Measurements from ENCODE around the gene RASGEF1C. TPM values are rescaled to one million over a fixed set of nuclear protein-coding genes. Genes with fewer than 3 reads are reported as not detected.

The RASGEF1C gene
- 3.5 TPM for polyA plus RNA-seq (ENCODE audit: insufficient read length)

- peak; percentile 17 for DNase-seq (ENCODE audit: low read depth)
These were observed at the start of gene RASGEF1C for GRCh38 chr5:180209137-180209581. TSS of gene RASGEF1C (minus strand) at chr5:180209211. CDS start at chr5:180138052, 71,159 bp downstream.

- no peak for DNase-seq (ENCODE audit: low read depth)
These were observed 44.2 kb upstream of the RASGEF1C start for GRCh38 chr5:180253036-180253824.

GRCh38 chr5:180251887-180252286 is 42.9 kb upstream of the RASGEF1C start:
- DNase-seq (ENCODE audit: low read depth), result no peak

- DNase-seq (ENCODE audit: low read depth), result no peak
These were observed 42.1 kb upstream of the RASGEF1C start for GRCh38 chr5:180251141-180251540.

- no peak for DNase-seq (ENCODE audit: low read depth)
These were observed 41.3 kb upstream of the RASGEF1C start for GRCh38 chr5:180250329-180250728.

- DNase-seq (ENCODE audit: low read depth), result no peak
These were observed 32.6 kb upstream of the RASGEF1C start for GRCh38 chr5:180241600-180241999.

GRCh38 chr5:180238631-180239030 is 29.6 kb upstream of the RASGEF1C start:
- DNase-seq (ENCODE audit: low read depth), result no peak

GRCh38 chr5:180235846-180236245 is 26.8 kb upstream of the RASGEF1C start:
- DNase-seq (ENCODE audit: low read depth), result no peak

- DNase-seq (ENCODE audit: low read depth), result no peak
These were observed 26.1 kb upstream of the RASGEF1C start for GRCh38 chr5:180235077-180235476.

GRCh38 chr5:180234271-180234670 is 25.3 kb upstream of the RASGEF1C start:
- DNase-seq (ENCODE audit: low read depth), result no peak

GRCh38 chr5:180233729-180234128 is 24.7 kb upstream of the RASGEF1C start:
- DNase-seq (ENCODE audit: low read depth), result no peak

- DNase-seq (ENCODE audit: low read depth), result no peak
These were observed 21.0 kb upstream of the RASGEF1C start for GRCh38 chr5:180230017-180230416.

GRCh38 chr5:180222056-180222455 is 13.0 kb upstream of the RASGEF1C start:
- DNase-seq (ENCODE audit: low read depth), result no peak

GRCh38 chr5:180217797-180218196 is 8.8 kb upstream of the RASGEF1C start:
- DNase-seq (ENCODE audit: low read depth), result no peak

GRCh38 chr5:180216646-180217171 is 7.7 kb upstream of the RASGEF1C start:
- no peak for DNase-seq (ENCODE audit: low read depth)

- DNase-seq (ENCODE audit: low read depth), result no peak
These were observed 7.0 kb upstream of the RASGEF1C start for GRCh38 chr5:180215783-180216630.

GRCh38 chr5:180214870-180215770 is 6.1 kb upstream of the RASGEF1C start:
- DNase-seq (ENCODE audit: low read depth), result no peak

GRCh38 chr5:180213657-180214207 is 4.7 kb upstream of the RASGEF1C start:
- DNase-seq (ENCODE audit: low read depth), result no peak

- DNase-seq (ENCODE audit: low read depth), result no peak
These were observed 4.2 kb upstream of the RASGEF1C start for GRCh38 chr5:180213256-180213600.

GRCh38 chr5:180212363-180213255 is 3.6 kb upstream of the RASGEF1C start:
- no peak for DNase-seq (ENCODE audit: low read depth)
